ENCODE results near the gene SLC33A1. TPM values are rescaled to one million over a fixed set of nuclear protein-coding genes. Genes with fewer than 3 reads are reported as not detected.

The SLC33A1 gene
- total RNA-seq, 1 experiment from 2014 or later: 24.9 TPM

GRCh38 chr3:155807823-155808222 is 46.4 kb downstream of the SLC33A1 start:
- Mint-ChIP-seq H3K27me3 (ENCODE audit: low read depth) (no peaks in the 10 kb centered on the region; the same call in 1 of the 2 replicates), H3K9me3 (no peaks in the 10 kb centered on the region), H3K27ac (no peak overlapping the region), H3K36me3 (peaks cover 3% of the 10 kb centered on the region; the same call in 1 of the 2 replicates), H3K4me1 (no peaks in the 10 kb centered on the region), H3K4me3 (no peak overlapping the region)
- no peak for DNase-seq (ENCODE audit: low spot score)
- ChIA-PET CTCF (interaction anchor here (2.5 kb wide), 1 partner anchor 176 kb away, joined by 11 read pairs; no protein-coding TSS in a partner anchor), POLR2A (no interaction called here)
- no peak for ATAC-seq
- no peak for TF ChIP-seq ATF6 (CRISPR knock-in tag; IDR thresholded peaks at IDR 0.05)
- no peak for TF ChIP-seq ZBTB43 (CRISPR knock-in tag; IDR thresholded peaks at IDR 0.05)
- no peak for TF ChIP-seq NFATC4 (CRISPR knock-in tag; IDR thresholded peaks at IDR 0.05)
- TF ChIP-seq FOXP1 (CRISPR knock-in tag; IDR thresholded peaks at IDR 0.05; ENCODE audit: borderline replicate concordance): no peak
- no peak for TF ChIP-seq CREM (CRISPR knock-in tag; IDR thresholded peaks at IDR 0.05)
- no peak for TF ChIP-seq HMGA2 (CRISPR knock-in tag; IDR thresholded peaks at IDR 0.05)
- TF ChIP-seq SMAD3 (CRISPR knock-in tag; IDR thresholded peaks at IDR 0.05; ENCODE audit: borderline replicate concordance): no peak
- TF ChIP-seq GRHL2 (CRISPR knock-in tag; IDR thresholded peaks at IDR 0.05; ENCODE audit: insufficient replicate concordance, severe bottlenecking): no peak
- no peak for TF ChIP-seq ZBTB21 (CRISPR knock-in tag; IDR thresholded peaks at IDR 0.05; ENCODE audit: borderline replicate concordance)
- no peak for TF ChIP-seq CREB1 (CRISPR knock-in tag; IDR thresholded peaks at IDR 0.05)
- no peak for TF ChIP-seq FOXJ3 (CRISPR knock-in tag; IDR thresholded peaks at IDR 0.05; ENCODE audit: borderline replicate concordance)
- TF ChIP-seq, protein P1, sequence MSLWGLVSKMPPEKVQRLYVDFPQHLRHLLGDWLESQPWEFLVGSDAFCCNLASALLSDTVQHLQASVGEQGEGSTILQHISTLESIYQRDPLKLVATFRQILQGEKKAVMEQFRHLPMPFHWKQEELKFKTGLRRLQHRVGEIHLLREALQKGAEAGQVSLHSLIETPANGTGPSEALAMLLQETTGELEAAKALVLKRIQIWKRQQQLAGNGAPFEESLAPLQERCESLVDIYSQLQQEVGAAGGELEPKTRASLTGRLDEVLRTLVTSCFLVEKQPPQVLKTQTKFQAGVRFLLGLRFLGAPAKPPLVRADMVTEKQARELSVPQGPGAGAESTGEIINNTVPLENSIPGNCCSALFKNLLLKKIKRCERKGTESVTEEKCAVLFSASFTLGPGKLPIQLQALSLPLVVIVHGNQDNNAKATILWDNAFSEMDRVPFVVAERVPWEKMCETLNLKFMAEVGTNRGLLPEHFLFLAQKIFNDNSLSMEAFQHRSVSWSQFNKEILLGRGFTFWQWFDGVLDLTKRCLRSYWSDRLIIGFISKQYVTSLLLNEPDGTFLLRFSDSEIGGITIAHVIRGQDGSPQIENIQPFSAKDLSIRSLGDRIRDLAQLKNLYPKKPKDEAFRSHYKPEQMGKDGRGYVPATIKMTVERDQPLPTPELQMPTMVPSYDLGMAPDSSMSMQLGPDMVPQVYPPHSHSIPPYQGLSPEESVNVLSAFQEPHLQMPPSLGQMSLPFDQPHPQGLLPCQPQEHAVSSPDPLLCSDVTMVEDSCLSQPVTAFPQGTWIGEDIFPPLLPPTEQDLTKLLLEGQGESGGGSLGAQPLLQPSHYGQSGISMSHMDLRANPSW (CRISPR knock-in tag; conservative IDR thresholded peaks at IDR 0.05; ENCODE audit: low read depth): no peak
- TF ChIP-seq, protein P2, sequence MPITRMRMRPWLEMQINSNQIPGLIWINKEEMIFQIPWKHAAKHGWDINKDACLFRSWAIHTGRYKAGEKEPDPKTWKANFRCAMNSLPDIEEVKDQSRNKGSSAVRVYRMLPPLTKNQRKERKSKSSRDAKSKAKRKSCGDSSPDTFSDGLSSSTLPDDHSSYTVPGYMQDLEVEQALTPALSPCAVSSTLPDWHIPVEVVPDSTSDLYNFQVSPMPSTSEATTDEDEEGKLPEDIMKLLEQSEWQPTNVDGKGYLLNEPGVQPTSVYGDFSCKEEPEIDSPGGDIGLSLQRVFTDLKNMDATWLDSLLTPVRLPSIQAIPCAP (CRISPR knock-in tag; IDR thresholded peaks at IDR 0.05): no peak
- TF ChIP-seq ZNF671 (CRISPR knock-in tag; IDR thresholded peaks at IDR 0.05): no peak
- TF ChIP-seq NFYB (CRISPR knock-in tag; conservative IDR thresholded peaks at IDR 0.05; ENCODE audit: low read depth): no peak
- TF ChIP-seq TP53 (CRISPR knock-in tag; IDR thresholded peaks at IDR 0.05): no peak
- no peak for TF ChIP-seq E2F1 (CRISPR knock-in tag; IDR thresholded peaks at IDR 0.05)

All from WTC11 (cell line).